ENCODE results near the gene TLE4. TPM values are rescaled to one million over a fixed set of nuclear protein-coding genes. Genes with fewer than 3 reads are reported as not detected.

Gene TLE4
- total and polyA plus RNA-seq, 2 experiments from 2014 or later, result 45.8 to 72.9 TPM

DNA sequence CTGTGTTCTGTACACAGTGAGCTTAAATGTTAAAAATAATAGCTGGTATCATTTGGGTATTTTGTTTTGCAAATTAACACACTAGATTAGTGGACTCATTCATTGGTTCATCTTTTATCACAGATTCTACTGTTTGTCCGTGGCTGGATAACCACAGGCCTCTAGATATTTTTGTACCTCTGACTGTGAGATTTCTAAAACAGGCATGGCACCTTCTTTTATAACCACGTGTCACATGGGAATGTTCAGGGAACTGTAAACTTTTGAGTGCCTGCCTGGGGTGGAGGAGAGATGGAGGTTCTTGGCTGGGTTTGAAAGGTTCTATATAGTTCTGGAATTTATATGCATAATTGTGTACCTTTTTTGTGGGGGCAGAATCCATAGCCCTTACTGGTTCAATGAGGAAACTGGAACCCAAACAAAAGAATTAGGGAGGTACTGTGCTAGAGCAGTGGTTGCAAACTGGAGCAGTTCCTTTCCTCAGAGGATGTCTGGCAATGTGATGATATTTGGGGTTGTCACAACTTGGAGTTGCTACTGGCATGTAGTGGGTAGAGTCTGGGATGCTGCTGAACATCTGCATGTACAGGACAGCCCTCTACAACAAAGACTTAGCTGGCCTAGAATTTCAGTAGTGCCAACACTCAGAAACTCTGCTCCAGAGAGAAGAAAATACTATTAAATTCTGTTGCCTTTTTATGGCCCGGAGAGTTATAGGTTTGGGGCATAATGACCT, 16.9 kb downstream of the TLE4 start:
- Mint-ChIP-seq H3K9me3 (no peaks in the 10 kb centered on the region), H3K4me3 (no peak overlapping the region), H3K4me1 (peaks cover 16% of the 10 kb centered on the region), H3K27ac (no peak overlapping the region), H3K27me3 (ENCODE audit: insufficient read depth, low read depth, poor library complexity) (no peaks in the 10 kb centered on the region), H3K36me3 (ENCODE audit: low read depth) (peaks cover 8% of the 10 kb centered on the region; the same call in 2 of the 3 replicates)
- ATAC-seq (no peak), DNase-seq (ENCODE audit: low spot score) (no peak)
- Histone ChIP-seq H3F3A (replicated peaks; ENCODE audit: low read depth) (no peaks in the 10 kb centered on the region), H3K4me3 (no peak overlapping the region), H3K36me3 (ENCODE audit: insufficient read depth) (no peaks in the 10 kb centered on the region), H3K79me2 (replicated peaks; ENCODE audit: insufficient read depth) (peaks cover 98% of the 10 kb centered on the region), H3K9me2 (ENCODE audit: insufficient read depth) (0 out of 2 replicates have a peak, but pooled peaks cover 6% of the 10 kb centered on the region), H3K27me3 (ENCODE audit: insufficient read depth) (no peaks in the 10 kb centered on the region), H3K4me1 (ENCODE audit: insufficient read depth) (peaks cover 7% of the 10 kb centered on the region), H3K27ac (ENCODE audit: low read depth) (no peak overlapping the region), H2AFZ (no peak overlapping the region), H4K20me1 (replicated peaks; ENCODE audit: insufficient read depth) (peaks cover 28% of the 10 kb centered on the region), H3K4me2 (no peak overlapping the region)
- TF ChIP-seq ZNF331 (CRISPR knock-in tag; IDR thresholded peaks at IDR 0.05; ENCODE audit: low read depth) (no peak), JUNB (IDR thresholded peaks at IDR 0.05; ENCODE audit: unreplicated experiment) (no peak), EZH2phosphoT487 (IDR thresholded peaks at IDR 0.05; ENCODE audit: unreplicated experiment) (no peak), EZH2 (IDR thresholded peaks at IDR 0.05; ENCODE audit: low read depth, unreplicated experiment) (no peak)
- TF ChIP-seq, protein P1, sequence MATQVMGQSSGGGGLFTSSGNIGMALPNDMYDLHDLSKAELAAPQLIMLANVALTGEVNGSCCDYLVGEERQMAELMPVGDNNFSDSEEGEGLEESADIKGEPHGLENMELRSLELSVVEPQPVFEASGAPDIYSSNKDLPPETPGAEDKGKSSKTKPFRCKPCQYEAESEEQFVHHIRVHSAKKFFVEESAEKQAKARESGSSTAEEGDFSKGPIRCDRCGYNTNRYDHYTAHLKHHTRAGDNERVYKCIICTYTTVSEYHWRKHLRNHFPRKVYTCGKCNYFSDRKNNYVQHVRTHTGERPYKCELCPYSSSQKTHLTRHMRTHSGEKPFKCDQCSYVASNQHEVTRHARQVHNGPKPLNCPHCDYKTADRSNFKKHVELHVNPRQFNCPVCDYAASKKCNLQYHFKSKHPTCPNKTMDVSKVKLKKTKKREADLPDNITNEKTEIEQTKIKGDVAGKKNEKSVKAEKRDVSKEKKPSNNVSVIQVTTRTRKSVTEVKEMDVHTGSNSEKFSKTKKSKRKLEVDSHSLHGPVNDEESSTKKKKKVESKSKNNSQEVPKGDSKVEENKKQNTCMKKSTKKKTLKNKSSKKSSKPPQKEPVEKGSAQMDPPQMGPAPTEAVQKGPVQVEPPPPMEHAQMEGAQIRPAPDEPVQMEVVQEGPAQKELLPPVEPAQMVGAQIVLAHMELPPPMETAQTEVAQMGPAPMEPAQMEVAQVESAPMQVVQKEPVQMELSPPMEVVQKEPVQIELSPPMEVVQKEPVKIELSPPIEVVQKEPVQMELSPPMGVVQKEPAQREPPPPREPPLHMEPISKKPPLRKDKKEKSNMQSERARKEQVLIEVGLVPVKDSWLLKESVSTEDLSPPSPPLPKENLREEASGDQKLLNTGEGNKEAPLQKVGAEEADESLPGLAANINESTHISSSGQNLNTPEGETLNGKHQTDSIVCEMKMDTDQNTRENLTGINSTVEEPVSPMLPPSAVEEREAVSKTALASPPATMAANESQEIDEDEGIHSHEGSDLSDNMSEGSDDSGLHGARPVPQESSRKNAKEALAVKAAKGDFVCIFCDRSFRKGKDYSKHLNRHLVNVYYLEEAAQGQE (IDR thresholded peaks at IDR 0.05; ENCODE audit: unreplicated experiment), result no peak

DNA sequence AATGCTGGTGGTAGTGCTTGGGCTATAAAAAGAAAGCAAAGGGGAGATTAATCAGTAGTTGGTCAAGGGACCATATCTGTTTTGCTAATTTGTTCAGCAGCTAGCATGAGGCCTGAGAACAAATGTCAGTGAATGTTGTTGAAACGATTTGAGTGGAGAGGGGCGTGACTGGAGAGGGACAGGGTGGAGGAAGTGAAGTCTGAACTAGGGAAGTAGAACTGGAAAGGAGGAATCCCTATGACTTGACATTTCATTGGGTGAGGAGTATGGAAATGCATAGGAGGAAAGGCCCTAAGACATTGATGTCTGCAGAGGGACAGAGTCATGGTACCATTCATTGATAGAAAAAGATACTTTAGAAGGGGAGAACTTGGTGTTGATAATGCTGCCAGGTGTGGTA, 19.7 kb downstream of the TLE4 start:
- Mint-ChIP-seq H3K4me3 (no peak overlapping the region), H3K27ac (no peak overlapping the region), H3K36me3 (ENCODE audit: low read depth) (peaks cover 10% of the 10 kb centered on the region; the same call in 2 of the 3 replicates), H3K9me3 (no peaks in the 10 kb centered on the region), H3K27me3 (ENCODE audit: insufficient read depth, low read depth, poor library complexity) (no peaks in the 10 kb centered on the region), H3K4me1 (peaks cover 7% of the 10 kb centered on the region)
- Histone ChIP-seq H3K79me2 (replicated peaks; ENCODE audit: insufficient read depth) (peaks cover 87% of the 10 kb centered on the region), H3K36me3 (ENCODE audit: insufficient read depth) (no peaks in the 10 kb centered on the region), H3K4me3 (no peak overlapping the region), H3K9me2 (ENCODE audit: insufficient read depth) (0 out of 2 replicates have a peak, but pooled peaks cover 6% of the 10 kb centered on the region), H3K27me3 (ENCODE audit: insufficient read depth) (no peaks in the 10 kb centered on the region), H3K4me2 (no peak overlapping the region), H2AFZ (no peak overlapping the region), H4K20me1 (replicated peaks; ENCODE audit: insufficient read depth) (peaks cover 22% of the 10 kb centered on the region), H3K4me1 (ENCODE audit: insufficient read depth) (no peaks in the 10 kb centered on the region), H3K27ac (ENCODE audit: low read depth) (no peak overlapping the region), H3F3A (replicated peaks; ENCODE audit: low read depth) (no peaks in the 10 kb centered on the region)
- ATAC-seq (no peak), DNase-seq (ENCODE audit: low spot score) (no peak)
- TF ChIP-seq POLR2AphosphoS5 (IDR thresholded peaks at IDR 0.05; ENCODE audit: low read depth) (no peak), ZNF114 (CRISPR knock-in tag; IDR thresholded peaks at IDR 0.05) (no peak), EZH2phosphoT487 (IDR thresholded peaks at IDR 0.05; ENCODE audit: unreplicated experiment) (no peak), STAT1 (IDR thresholded peaks at IDR 0.05; ENCODE audit: unreplicated experiment) (no peak), NANOG (IDR thresholded peaks at IDR 0.05; ENCODE audit: borderline replicate concordance) (no peak), JUNB (IDR thresholded peaks at IDR 0.05; ENCODE audit: unreplicated experiment) (no peak), EZH2 (IDR thresholded peaks at IDR 0.05; ENCODE audit: low read depth, unreplicated experiment) (no peak)
- TF ChIP-seq, protein P2, sequence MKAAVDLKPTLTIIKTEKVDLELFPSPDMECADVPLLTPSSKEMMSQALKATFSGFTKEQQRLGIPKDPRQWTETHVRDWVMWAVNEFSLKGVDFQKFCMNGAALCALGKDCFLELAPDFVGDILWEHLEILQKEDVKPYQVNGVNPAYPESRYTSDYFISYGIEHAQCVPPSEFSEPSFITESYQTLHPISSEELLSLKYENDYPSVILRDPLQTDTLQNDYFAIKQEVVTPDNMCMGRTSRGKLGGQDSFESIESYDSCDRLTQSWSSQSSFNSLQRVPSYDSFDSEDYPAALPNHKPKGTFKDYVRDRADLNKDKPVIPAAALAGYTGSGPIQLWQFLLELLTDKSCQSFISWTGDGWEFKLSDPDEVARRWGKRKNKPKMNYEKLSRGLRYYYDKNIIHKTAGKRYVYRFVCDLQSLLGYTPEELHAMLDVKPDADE (IDR thresholded peaks at IDR 0.05), result no peak
- TF ChIP-seq, protein P1 (IDR thresholded peaks at IDR 0.05; ENCODE audit: unreplicated experiment), result no peak

Data from GM23338 (cell line).